ENCODE data around the gene ZBTB3. TPM values are rescaled to one million over a fixed set of nuclear protein-coding genes. Genes with fewer than 3 reads are reported as not detected.

Gene ZBTB3
- total RNA-seq, 1 experiment from 2014 or later = 43.4 TPM

- Histone ChIP-seq H3K23me2 (ENCODE audit: insufficient read length, low read depth, low read length, poor library complexity, severe bottlenecking) (peaks cover 28% of the 10 kb centered on the region), H3K18ac (ENCODE audit: insufficient read length, low read depth, low read length) (peak overlapping the region; percentile 96), H3K4ac (ENCODE audit: low read depth, low read length) (no peak overlapping the region), H2BK15ac (ENCODE audit: low read depth, low read length) (no peak overlapping the region), H2AK5ac (ENCODE audit: insufficient read length, low read length) (no peak overlapping the region), H2BK12ac (ENCODE audit: insufficient read length, low read depth, low read length) (no peak overlapping the region), H4K8ac (replicated peaks; ENCODE audit: insufficient read length, low read depth, low read length) (no peak overlapping the region), H4K5ac (ENCODE audit: insufficient read length, low read depth, low read length) (peak overlapping the region; percentile 97), H3K9me3 (ENCODE audit: control insufficient read depth, low read depth, low read length) (no peaks in the 10 kb centered on the region), H2AFZ (ENCODE audit: low read length) (no peak overlapping the region), H3K79me1 (ENCODE audit: insufficient read depth, low read depth, low read length, poor library complexity, severe bottlenecking) (no peaks in the 10 kb centered on the region), H2BK20ac (ENCODE audit: low read depth, low read length, poor library complexity, severe bottlenecking) (no peak overlapping the region), H3K9ac (ENCODE audit: extremely low read depth, insufficient read length, low read length) (peak overlapping the region; percentile 89), H3K14ac (ENCODE audit: insufficient read depth, low read length) (peak overlapping the region; percentile 93; the same call in 1 of the 2 replicates), H2BK120ac (ENCODE audit: low read depth, low read length, poor library complexity, severe bottlenecking) (peak overlapping the region; percentile 39), H3K79me2 (ENCODE audit: insufficient read depth, low read length) (no peaks in the 10 kb centered on the region; the same call in 1 of the 2 replicates), H4K91ac (ENCODE audit: insufficient read length, low read depth, low read length) (peak overlapping the region; percentile 10), H3K4me2 (ENCODE audit: insufficient read depth, insufficient read length, low read length) (peak overlapping the region; percentile 99), H3K27ac (ENCODE audit: insufficient read length, low read depth, low read length) (peak overlapping the region; percentile 92), H3T11ph (ENCODE audit: low read length) (no peak overlapping the region), H3K27me3 (ENCODE audit: insufficient read depth, low read length) (no peaks in the 10 kb centered on the region), H4K20me1 (ENCODE audit: control insufficient read depth, insufficient read depth, insufficient read length) (no peaks in the 10 kb centered on the region), H2BK5ac (ENCODE audit: insufficient read length, low read length) (peak overlapping the region; percentile 92), H3K56ac (ENCODE audit: insufficient read length, low read depth, low read length) (peak overlapping the region; percentile 7), H3K23ac (ENCODE audit: insufficient read length, low read depth, low read length) (no peak overlapping the region), H3K4me1 (ENCODE audit: insufficient read depth, low read length) (peaks cover 2% of the 10 kb centered on the region; the same call in 1 of the 2 replicates)
- peak overlapping the region; percentile 84 to 91 for H3K4me3 Mint-ChIP-seq
- peaks cover 47 to 56% of the 10 kb centered on the region in 2 experiments for H3K4me1 Mint-ChIP-seq
- no CpG with 5 or more reads among the region's 7 CpGs for WGBS (ENCODE audit: extremely low coverage, insufficient read length, low lambda C conversion rate)
- H3K27ac Mint-ChIP-seq = peak overlapping the region; percentile 100
- no peaks in the 10 kb centered on the region for H3K27me3 Mint-ChIP-seq (ENCODE audit: low read depth)
- peaks cover 23 to 50% (median 43%) of the 10 kb centered on the region in 3 experiments for H3K36me3 Mint-ChIP-seq (ENCODE audit: insufficient read depth in 1 of 3, low read depth in 3 of 3)
- DNase-seq = no peak
- TF ChIP-seq CTCF (conservative IDR thresholded peaks at IDR 0.05) = no peak
- H3K9me3 Mint-ChIP-seq = no peaks in the 10 kb centered on the region; a peak in 1 of 5 replicates
These were observed 44.0 kb downstream of the ZBTB3 start for GRCh38 chr11:62710001-62710345.
